Cardiac fibroblast (primary cell): ENCODE measurements around the gene LY6G6C.

ENCODE experiments used
- DNase-seq, 2 donors: peaks; one replicate each; pipeline versions ENCODE4 v3.0.0 to v3.0.0-alpha.2; 2010; ENCODE audit warnings: low read depth in 2 of 2
- H3K4me3 ChIP-seq, 2 donors: replicated peaks in 1 of 2; 1 replicate in 1 of 2; 2 replicates in 1 of 2; pipeline ENCODE4 v1.5.1; 2011; ENCODE audit warnings: low read depth in 2 of 2, low read length in 2 of 2, mild to moderate bottlenecking in 2 of 2, moderate library complexity in 1 of 2
- TF ChIP-seq, protein P1 (sequence below): IDR thresholded peaks from one replicate; pipeline ENCODE4 v1.5.1; 2011; ENCODE audit warnings: low read depth, mild to moderate bottlenecking, low read length, inconsistent platforms

The LY6G6C gene

GRCh38 chr6:31727034-31727716 lies 5.6 kb upstream of the LY6G6C start:
- H3K4me3 ChIP-seq = no peak overlapping the region
- DNase-seq = no peak
- TF ChIP-seq, protein P1, sequence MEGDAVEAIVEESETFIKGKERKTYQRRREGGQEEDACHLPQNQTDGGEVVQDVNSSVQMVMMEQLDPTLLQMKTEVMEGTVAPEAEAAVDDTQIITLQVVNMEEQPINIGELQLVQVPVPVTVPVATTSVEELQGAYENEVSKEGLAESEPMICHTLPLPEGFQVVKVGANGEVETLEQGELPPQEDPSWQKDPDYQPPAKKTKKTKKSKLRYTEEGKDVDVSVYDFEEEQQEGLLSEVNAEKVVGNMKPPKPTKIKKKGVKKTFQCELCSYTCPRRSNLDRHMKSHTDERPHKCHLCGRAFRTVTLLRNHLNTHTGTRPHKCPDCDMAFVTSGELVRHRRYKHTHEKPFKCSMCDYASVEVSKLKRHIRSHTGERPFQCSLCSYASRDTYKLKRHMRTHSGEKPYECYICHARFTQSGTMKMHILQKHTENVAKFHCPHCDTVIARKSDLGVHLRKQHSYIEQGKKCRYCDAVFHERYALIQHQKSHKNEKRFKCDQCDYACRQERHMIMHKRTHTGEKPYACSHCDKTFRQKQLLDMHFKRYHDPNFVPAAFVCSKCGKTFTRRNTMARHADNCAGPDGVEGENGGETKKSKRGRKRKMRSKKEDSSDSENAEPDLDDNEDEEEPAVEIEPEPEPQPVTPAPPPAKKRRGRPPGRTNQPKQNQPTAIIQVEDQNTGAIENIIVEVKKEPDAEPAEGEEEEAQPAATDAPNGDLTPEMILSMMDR = no peak

GRCh38 chr6:31725502-31726350 lies 4.2 kb upstream of the LY6G6C start:
- no peak overlapping the region for H3K4me3 ChIP-seq
- DNase-seq = peak; percentile 63 to 74
- TF ChIP-seq, protein P1 = no peak

DNA sequence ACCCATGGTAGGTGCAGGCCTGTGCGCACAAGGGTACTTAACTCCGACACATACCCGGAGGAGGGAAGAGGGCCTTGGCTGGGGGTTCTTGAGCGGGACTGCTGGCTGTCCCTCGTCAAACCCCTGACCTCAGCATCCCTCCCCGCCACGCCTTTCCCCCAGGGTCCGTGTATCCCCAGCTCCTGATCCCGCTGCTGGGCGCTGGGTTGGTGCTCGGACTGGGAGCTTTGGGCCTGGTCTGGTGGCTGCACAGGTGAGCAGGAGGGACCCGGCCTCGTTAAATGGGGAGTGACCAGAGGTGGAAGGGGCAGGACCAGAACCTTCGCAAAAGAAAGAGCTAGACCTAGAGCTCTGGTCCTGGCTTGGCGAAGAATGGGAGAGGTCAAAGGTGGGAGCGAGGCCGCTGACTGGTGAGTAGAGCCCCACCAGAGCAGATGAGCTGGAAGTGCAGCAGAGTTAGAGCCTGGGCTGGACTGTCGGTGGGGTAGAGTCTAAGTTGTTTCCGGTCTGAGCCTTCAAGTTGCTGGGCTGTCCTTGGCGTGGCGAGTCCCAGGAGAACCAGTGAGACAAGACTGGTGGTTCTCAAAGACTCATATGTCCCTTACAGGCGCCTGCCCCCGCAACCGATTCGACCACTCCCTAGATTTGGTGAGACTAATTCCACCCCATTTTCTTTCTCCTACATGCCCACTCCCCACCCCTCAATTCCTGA lies 2.6 kb upstream of the LY6G6C start:
- TF ChIP-seq, protein P1 = no peak
- no peak overlapping the region for H3K4me3 ChIP-seq
- DNase-seq = peak in 1 of 2 donors; percentile 29

DNA sequence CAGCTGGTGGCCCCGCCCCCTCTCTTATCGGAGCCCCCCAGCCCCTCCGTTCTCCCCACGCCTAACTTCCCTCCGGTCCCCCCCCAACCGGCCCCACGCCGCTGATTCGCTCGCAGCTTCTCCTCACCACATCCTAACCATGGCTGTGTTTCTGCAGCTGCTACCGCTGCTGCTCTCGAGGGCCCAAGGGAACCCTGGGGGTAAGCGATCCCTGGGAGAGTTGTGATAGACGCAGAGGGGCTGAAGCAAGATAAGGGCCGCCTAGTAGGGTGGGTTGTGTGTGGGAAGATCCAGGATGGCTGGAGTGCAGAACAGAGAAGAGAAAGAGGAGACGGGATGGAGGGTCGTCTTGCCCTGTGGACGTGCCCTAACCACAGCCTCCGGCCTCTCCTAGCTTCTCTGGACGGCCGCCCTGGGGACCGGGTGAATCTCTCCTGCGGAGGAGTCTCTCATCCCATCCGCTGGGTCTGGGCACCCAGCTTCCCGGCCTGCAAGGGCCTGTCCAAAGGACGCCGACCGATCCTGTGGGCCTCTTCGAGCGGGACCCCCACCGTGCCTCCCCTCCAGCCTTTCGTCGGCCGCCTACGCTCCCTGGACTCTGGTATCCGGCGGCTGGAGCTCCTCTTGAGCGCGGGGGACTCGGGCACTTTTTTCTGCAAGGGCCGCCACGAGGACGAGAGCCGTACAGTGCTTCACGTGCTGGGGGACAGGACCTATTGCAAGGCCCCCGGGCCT lies 1.9 kb upstream of the LY6G6C start, which contains the start of gene MPIG6B:
Gene MPIG6B, plus strand, starts transcription at position 129 of the 735 bp plus-strand sequence. Its CDS starts 11 bp downstream, at position 140.
- no peak for DNase-seq

GRCh38 chr6:31722173-31722572 lies 627 bp upstream of the LY6G6C start:
- TF ChIP-seq, protein P1 = no peak
- no peak overlapping the region for H3K4me3 ChIP-seq
- no peak for DNase-seq

More for the DNA sequence above, 1.9 kb upstream of the LY6G6C start, which contains the start of gene MPIG6B:
- H3K4me3 ChIP-seq = no peak within 1 kb of the TSS
- TF ChIP-seq, protein P1 = no peak

GRCh38 chr6:31720196-31720770 lies 1.3 kb downstream of the LY6G6C start:
- no peak overlapping the region for H3K4me3 ChIP-seq
- TF ChIP-seq, protein P1 = no peak
- DNase-seq = no peak
